ENCODE measurements around the gene SFTPD. TPM values are rescaled to one million over a fixed set of nuclear protein-coding genes. Genes with fewer than 3 reads are reported as not detected.

SFTPD gene
- total and polyA plus RNA-seq, 10 of the 15 experiments (the other 5 are each of a cell fraction or from before 2014, with no cell fraction given) = 0.31 TPM; not detected in 9

- no peak for TF ChIP-seq HSF1 (IDR thresholded peaks at IDR 0.05; ENCODE audit: low read depth, low read length)
- no peak for TF ChIP-seq FOS (IDR thresholded peaks at IDR 0.05; ENCODE audit: borderline replicate concordance, extremely low read depth, insufficient read length)
- TF ChIP-seq TBL1XR1 (IDR thresholded peaks at IDR 0.05; ENCODE audit: low read depth, low read length) = no peak
These were observed at the start of gene SFTPD (continued) for GRCh38 chr10:79948976-79949722.

DNA sequence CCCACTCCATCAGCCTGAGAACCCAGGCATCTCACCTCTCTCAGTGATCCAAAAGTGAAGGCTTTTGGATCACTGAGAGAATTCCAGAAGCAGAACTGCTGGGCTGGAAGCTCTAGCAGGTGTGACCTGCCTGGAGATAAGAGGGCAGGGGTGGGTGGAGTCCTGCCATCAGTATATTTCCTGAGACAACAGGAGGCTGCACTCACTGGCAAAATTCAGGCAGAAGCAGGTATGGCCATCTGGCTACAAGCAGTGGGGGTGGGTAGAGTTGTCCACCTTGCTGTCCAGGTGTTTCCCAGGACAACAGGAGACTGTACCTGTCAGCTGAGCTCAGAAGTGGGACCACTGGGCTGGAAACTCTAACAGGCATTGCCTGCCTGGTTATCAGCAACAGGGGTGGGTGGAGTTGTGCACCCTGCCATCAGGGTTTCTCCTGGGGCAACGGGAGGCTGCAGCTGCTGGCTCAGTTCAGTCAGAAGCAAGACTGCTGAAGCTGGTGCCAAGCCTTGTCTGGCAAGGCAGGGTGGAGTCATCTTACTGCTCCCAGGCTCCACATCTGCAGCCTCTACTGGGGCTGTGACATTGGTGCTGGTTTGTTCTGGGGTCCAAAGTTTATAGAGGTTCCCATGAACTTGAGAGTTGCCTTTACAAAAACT is 47.2 kb upstream of the SFTPD start:
- Histone ChIP-seq H3K27ac (ENCODE audit: control insufficient read depth, insufficient read depth) (no peak overlapping the region), H3K4me1 (ENCODE audit: control insufficient read depth, insufficient read depth, low read length) (no peaks in the 10 kb centered on the region), H2AFZ (ENCODE audit: control insufficient read depth, low read depth, low read length) (no peak overlapping the region), H4K20me1 (ENCODE audit: control insufficient read depth, insufficient read depth) (no peaks in the 10 kb centered on the region), H3K36me3 (ENCODE audit: control insufficient read depth in 2 of 2, insufficient read depth in 2 of 2, low read length in 1 of 2) (no peaks in the 10 kb centered on the region), H3K9ac (ENCODE audit: control insufficient read depth, insufficient read depth, low read length) (no peak overlapping the region), H3K79me2 (ENCODE audit: control insufficient read depth, insufficient read depth, low read length) (no peaks in the 10 kb centered on the region), H3K27me3 (replicated peaks in 1 of 2; ENCODE audit: control insufficient read depth in 2 of 2, insufficient read depth in 2 of 2, low read length in 1 of 2) (no peaks in the 10 kb centered on the region; a peak in 3 of 4 replicates), H3K4me3 (no peak overlapping the region), H3K4me2 (ENCODE audit: control insufficient read depth, insufficient read depth) (no peak overlapping the region), H3K9me3 (replicated peaks; ENCODE audit: control insufficient read depth, insufficient read depth, low read length) (no peaks in the 10 kb centered on the region)
- ChIA-PET POLR2A (no interaction called here), CTCF (no interaction called here), SMC1A (ENCODE audit: uncharacterized antibody, unreplicated experiment) (no interaction called here), RAD21 (ENCODE audit: unreplicated experiment) (no interaction called here)
- DNase-seq (ENCODE audit: low read depth, low spot score) (no peak), ATAC-seq (no peak), FAIRE-seq (no peak)
- intact Hi-C loops (cut with micrococcal nuclease; ENCODE audit: unreplicated experiment) (no loop called here), in situ Hi-C loops (cut with MboI) (no loop called here)
- 0% methylated on average over 1 of the region's 1 CpG for WGBS (ENCODE audit: insufficient coverage, insufficient replicate concordance, low lambda C conversion rate, missing lambda C conversion rate)
- no TSS peak for BruUV-seq (replicated peaks)
- TF ChIP-seq HDGF (IDR thresholded peaks at IDR 0.05) (no peak), ZSCAN29 (IDR thresholded peaks at IDR 0.05) (no peak), PAX5 (IDR thresholded peaks at IDR 0.05; ENCODE audit: borderline replicate concordance, low read depth, low read length) (no peak), POLR2AphosphoS2 (IDR thresholded peaks at IDR 0.05; ENCODE audit: low read depth, low read length) (no peak), SMAD5 (IDR thresholded peaks at IDR 0.05; ENCODE audit: low read depth) (no peak), STAT1 (conservative IDR thresholded peaks at IDR 0.05) (no peak), JUNB (IDR thresholded peaks at IDR 0.05) (no peak), NR2F1 (conservative IDR thresholded peaks at IDR 0.05) (no peak), CHD4 (IDR thresholded peaks at IDR 0.05) (no peak), E2F8 (IDR thresholded peaks at IDR 0.05; ENCODE audit: low read depth, partially characterized antibody) (no peak), GABPA (IDR thresholded peaks at IDR 0.05; ENCODE audit: low read depth) (no peak), CBX5 (IDR thresholded peaks at IDR 0.05; ENCODE audit: low read depth) (no peak)
- TF ChIP-seq, protein P1, sequence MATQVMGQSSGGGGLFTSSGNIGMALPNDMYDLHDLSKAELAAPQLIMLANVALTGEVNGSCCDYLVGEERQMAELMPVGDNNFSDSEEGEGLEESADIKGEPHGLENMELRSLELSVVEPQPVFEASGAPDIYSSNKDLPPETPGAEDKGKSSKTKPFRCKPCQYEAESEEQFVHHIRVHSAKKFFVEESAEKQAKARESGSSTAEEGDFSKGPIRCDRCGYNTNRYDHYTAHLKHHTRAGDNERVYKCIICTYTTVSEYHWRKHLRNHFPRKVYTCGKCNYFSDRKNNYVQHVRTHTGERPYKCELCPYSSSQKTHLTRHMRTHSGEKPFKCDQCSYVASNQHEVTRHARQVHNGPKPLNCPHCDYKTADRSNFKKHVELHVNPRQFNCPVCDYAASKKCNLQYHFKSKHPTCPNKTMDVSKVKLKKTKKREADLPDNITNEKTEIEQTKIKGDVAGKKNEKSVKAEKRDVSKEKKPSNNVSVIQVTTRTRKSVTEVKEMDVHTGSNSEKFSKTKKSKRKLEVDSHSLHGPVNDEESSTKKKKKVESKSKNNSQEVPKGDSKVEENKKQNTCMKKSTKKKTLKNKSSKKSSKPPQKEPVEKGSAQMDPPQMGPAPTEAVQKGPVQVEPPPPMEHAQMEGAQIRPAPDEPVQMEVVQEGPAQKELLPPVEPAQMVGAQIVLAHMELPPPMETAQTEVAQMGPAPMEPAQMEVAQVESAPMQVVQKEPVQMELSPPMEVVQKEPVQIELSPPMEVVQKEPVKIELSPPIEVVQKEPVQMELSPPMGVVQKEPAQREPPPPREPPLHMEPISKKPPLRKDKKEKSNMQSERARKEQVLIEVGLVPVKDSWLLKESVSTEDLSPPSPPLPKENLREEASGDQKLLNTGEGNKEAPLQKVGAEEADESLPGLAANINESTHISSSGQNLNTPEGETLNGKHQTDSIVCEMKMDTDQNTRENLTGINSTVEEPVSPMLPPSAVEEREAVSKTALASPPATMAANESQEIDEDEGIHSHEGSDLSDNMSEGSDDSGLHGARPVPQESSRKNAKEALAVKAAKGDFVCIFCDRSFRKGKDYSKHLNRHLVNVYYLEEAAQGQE (IDR thresholded peaks at IDR 0.05; ENCODE audit: low read depth, low read length) = no peak
